SK-N-SH (cell line): ENCODE results near the gene ITIH5.

Source experiments
- CTCF ChIP-seq: fragments of 200-600 bp; sonication (generic); IDR thresholded peaks from 2 replicates; pipeline ENCODE4 v1.6.1; 2017; ENCODE audit warnings: antibody characterized with exemption, mild to moderate bottlenecking, moderate library complexity
- ELF1 ChIP-seq: IDR thresholded peaks from 2 replicates; pipeline ENCODE4 v1.4.0; 2012
- FOXM1 ChIP-seq: IDR thresholded peaks from 2 replicates; pipeline ENCODE4 v1.4.0; 2012; ENCODE audit warnings: low read depth, mild to moderate bottlenecking
- NRF1 ChIP-seq: IDR thresholded peaks from 2 replicates; pipeline ENCODE4 v1.6.1; 2012; ENCODE audit warnings: low read depth, mild to moderate bottlenecking, low read length
- SMC3 ChIP-seq: IDR thresholded peaks from 2 replicates; pipeline ENCODE4 v1.6.1; 2012; ENCODE audit warnings: low read depth, low read length, improper control_type of control experiment
- TEAD4 ChIP-seq: IDR thresholded peaks from 2 replicates; pipeline ENCODE4 v1.4.0; 2012; ENCODE audit warnings: mild to moderate bottlenecking, borderline replicate concordance; ENCODE audit not compliant: insufficient read depth
- USF2 ChIP-seq: fragments of 150-350 bp; IDR thresholded peaks from 2 replicates; pipeline ENCODE4 v1.6.1; 2017; ENCODE audit warnings: antibody characterized with exemption, low read length, low read depth, borderline replicate concordance

DNA sequence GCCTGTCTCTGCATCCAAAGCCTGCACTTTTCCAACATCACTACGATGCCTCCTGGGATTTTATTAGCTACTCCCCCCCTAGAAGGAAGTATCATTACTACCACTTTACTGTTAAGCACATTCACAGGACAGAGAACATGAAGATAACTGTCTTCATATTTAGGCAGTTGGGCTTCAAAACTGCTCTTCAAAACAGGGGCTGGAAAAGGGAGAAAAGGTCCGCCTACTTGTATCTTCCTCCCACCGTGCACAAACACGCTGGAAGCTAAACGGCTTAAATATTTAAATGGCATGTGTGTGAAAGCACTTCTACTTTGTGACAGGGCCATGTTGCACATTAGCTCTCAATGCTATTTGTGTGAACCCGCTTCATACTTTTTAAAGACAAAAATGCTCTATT is 999 bp downstream of the ITIH5 start:
- TF ChIP-seq CTCF: no peak
- TF ChIP-seq FOXM1: no peak
- no peak for TF ChIP-seq USF2
- TF ChIP-seq ELF1: no peak
- no peak for TF ChIP-seq NRF1
- TF ChIP-seq TEAD4: no peak
- TF ChIP-seq SMC3: no peak
